ENCODE measurements around the gene ANKRD60.

Gene ANKRD60

GRCh38 chr20:58260006-58260405 lies 31.6 kb upstream of the ANKRD60 start:
- Histone ChIP-seq H3K27ac (ENCODE audit: low read depth, low read length) (no peak overlapping the region), H3K27me3 (ENCODE audit: control insufficient read depth in 1 of 2, insufficient read depth in 2 of 2, low read length in 2 of 2) (no peaks in the 10 kb centered on the region), H3K4me3 (ENCODE audit: low read depth in 1 of 2, low read length in 2 of 2) (no peak overlapping the region), H3K9me3 (ENCODE audit: low read length) (no peaks in the 10 kb centered on the region), H3K4me1 (ENCODE audit: insufficient read depth, low read length) (no peaks in the 10 kb centered on the region), H3K9ac (ENCODE audit: low read length) (no peak overlapping the region), H3K36me3 (ENCODE audit: insufficient read depth, low read length) (peaks cover 22% of the 10 kb centered on the region)

DNA sequence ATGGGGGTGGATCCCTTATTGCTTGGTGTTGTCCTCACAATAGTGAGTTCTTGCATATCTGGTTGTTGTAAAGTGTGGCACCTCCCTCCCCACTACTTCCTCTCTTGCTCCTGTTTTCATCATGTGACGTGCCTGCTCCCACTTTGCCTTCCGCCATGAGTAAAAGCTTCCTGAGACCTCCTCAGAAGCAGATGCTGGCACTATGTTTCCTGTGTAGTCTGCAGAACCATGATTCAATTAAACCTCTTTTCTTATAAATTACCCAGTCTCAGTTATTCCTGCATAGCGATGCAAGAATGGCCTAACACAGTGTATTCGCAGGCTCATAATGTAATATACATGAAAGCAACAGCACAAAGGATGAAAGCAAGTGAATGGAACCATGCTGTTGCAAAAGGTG lies 28.4 kb upstream of the ANKRD60 start:
- Histone ChIP-seq H3K9me3 (ENCODE audit: low read length) (no peaks in the 10 kb centered on the region), H3K36me3 (ENCODE audit: insufficient read depth, low read length) (no peaks in the 10 kb centered on the region), H3K4me1 (ENCODE audit: insufficient read depth, low read length) (no peaks in the 10 kb centered on the region), H3K4me3 (ENCODE audit: low read depth in 1 of 2, low read length in 2 of 2) (no peak overlapping the region), H3K9ac (ENCODE audit: low read length) (no peak overlapping the region), H3K27me3 (ENCODE audit: control insufficient read depth in 1 of 2, insufficient read depth in 2 of 2, low read length in 2 of 2) (no peaks in the 10 kb centered on the region), H3K27ac (ENCODE audit: low read depth, low read length) (no peak overlapping the region)

GRCh38 chr20:58256307-58256706 lies 27.9 kb upstream of the ANKRD60 start:
- no peaks in the 10 kb centered on the region for H3K4me1 ChIP-seq (ENCODE audit: insufficient read depth, low read length)
- H3K27me3 ChIP-seq (ENCODE audit: control insufficient read depth in 1 of 2, insufficient read depth in 2 of 2, low read length in 2 of 2) = no peaks in the 10 kb centered on the region
- no peak overlapping the region for H3K4me3 ChIP-seq (ENCODE audit: low read depth in 1 of 2, low read length in 2 of 2)

GRCh38 chr20:58254890-58255289 lies 26.4 kb upstream of the ANKRD60 start:
- Histone ChIP-seq H3K4me3 (ENCODE audit: low read depth in 1 of 2, low read length in 2 of 2) (no peak overlapping the region), H3K9ac (ENCODE audit: low read length) (no peak overlapping the region), H3K27ac (ENCODE audit: low read depth, low read length) (no peak overlapping the region), H3K4me1 (ENCODE audit: insufficient read depth, low read length) (no peaks in the 10 kb centered on the region), H3K27me3 (ENCODE audit: control insufficient read depth in 1 of 2, insufficient read depth in 2 of 2, low read length in 2 of 2) (no peaks in the 10 kb centered on the region), H3K9me3 (ENCODE audit: low read length) (no peaks in the 10 kb centered on the region), H3K36me3 (ENCODE audit: insufficient read depth, low read length) (peaks cover 15% of the 10 kb centered on the region)

More at GRCh38 chr20:58256307-58256706, 27.9 kb upstream of the ANKRD60 start:
- Histone ChIP-seq H3K9ac (ENCODE audit: low read length) (no peak overlapping the region), H3K27ac (ENCODE audit: low read depth, low read length) (no peak overlapping the region), H3K9me3 (ENCODE audit: low read length) (no peaks in the 10 kb centered on the region), H3K36me3 (ENCODE audit: insufficient read depth, low read length) (peaks cover under 1% of the 10 kb centered on the region)

DNA sequence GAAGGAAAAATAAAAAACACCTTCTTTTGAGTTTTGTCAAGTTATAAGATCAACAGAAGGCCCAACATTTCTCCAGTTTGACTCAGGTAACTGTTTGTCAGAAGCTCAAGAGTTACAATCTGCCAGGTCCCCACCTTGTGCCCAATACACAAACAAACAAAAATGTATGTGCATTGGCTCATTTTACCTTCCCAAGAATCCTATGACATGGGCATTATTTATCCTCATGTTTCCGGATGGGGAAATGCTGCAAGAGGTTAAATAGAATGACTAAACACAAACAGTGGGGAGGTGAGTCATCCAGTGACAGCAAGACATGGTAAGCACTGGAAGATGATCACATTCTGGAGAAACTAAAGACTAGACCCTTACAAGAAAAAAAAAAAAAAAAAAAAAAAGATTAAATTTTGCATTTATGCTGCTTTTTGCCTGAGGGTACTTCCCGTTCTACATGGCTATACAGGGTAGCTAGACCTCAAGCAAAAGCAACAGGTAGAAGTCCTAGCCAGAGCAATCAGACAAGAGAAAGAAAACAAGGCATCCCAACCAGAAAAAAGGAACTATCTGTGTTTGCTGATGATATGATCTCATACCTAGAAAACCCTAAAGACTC lies 23.6 kb upstream of the ANKRD60 start:
- Histone ChIP-seq H3K4me1 (ENCODE audit: insufficient read depth, low read length) (no peaks in the 10 kb centered on the region), H3K9me3 (ENCODE audit: low read length) (no peaks in the 10 kb centered on the region), H3K9ac (ENCODE audit: low read length) (no peak overlapping the region), H3K4me3 (ENCODE audit: low read depth in 1 of 2, low read length in 2 of 2) (no peak overlapping the region), H3K36me3 (ENCODE audit: insufficient read depth, low read length) (peaks cover 28% of the 10 kb centered on the region), H3K27ac (ENCODE audit: low read depth, low read length) (no peak overlapping the region), H3K27me3 (ENCODE audit: control insufficient read depth in 1 of 2, insufficient read depth in 2 of 2, low read length in 2 of 2) (no peaks in the 10 kb centered on the region)

DNA sequence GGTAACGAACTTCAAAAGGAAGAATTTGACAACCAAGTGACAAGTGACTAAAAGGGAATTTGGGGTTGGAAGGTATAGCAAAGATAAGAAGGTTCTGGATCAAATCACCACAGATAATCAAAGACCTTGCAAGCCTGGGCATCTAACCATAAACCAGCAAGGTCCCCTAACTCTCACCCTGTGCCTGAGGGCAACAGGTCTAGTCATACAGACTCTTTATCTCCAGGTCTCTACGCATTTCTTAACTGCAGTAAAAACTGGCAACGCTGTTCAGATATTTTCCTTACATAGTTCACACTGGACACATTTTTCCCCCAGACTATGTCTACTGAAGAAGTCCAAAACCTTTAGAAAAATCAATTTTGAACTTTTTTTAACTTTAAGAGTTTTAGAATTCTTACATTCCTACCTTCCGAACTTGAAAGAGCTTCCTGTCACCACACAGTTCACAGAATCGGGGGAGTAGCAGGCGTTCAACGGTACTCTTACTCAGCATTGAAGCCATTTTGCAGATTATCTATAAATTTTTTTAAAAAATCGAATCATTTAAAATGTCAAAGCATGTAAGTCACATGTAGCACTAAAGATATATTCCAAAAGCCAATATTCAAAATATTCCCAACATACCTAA lies 23.0 kb upstream of the ANKRD60 start:
- H3K4me1 ChIP-seq (ENCODE audit: insufficient read depth, low read length) = no peaks in the 10 kb centered on the region
- no peak overlapping the region for H3K4me3 ChIP-seq (ENCODE audit: low read depth in 1 of 2, low read length in 2 of 2)
- H3K9me3 ChIP-seq (ENCODE audit: low read length) = no peaks in the 10 kb centered on the region
- H3K27me3 ChIP-seq (ENCODE audit: control insufficient read depth in 1 of 2, insufficient read depth in 2 of 2, low read length in 2 of 2) = no peaks in the 10 kb centered on the region
- no peak overlapping the region for H3K9ac ChIP-seq (ENCODE audit: low read length)
- H3K27ac ChIP-seq (ENCODE audit: low read depth, low read length) = no peak overlapping the region
- peaks cover 35% of the 10 kb centered on the region for H3K36me3 ChIP-seq (ENCODE audit: insufficient read depth, low read length)

- no peak overlapping the region for H3K4me3 ChIP-seq (ENCODE audit: low read depth in 1 of 2, low read length in 2 of 2)
- no peak overlapping the region for H3K27ac ChIP-seq (ENCODE audit: low read depth, low read length)
- peaks cover 79% of the 10 kb centered on the region for H3K36me3 ChIP-seq (ENCODE audit: insufficient read depth, low read length)
These were observed 17.9 kb upstream of the ANKRD60 start for GRCh38 chr20:58246346-58246745.

DNA sequence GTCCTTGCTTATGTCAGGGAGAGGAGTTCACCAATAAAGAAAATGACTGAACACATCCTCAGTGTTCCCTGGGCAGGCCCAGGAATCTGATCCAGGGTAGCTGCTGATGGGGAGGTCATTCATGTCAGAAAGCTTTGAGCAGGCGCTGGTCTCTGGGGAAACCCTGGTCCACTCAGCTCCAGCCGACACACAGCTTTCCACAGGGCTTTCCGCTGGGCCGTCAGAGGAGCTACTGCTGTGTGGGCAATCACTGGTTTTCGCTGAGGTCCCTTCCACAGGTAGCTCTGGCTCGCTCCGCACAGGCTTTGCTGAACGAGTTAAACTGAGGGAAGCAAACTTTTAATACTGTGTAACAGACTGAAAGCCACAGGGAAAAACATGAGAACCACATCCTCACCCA lies 17.5 kb upstream of the ANKRD60 start:
- Histone ChIP-seq H3K4me1 (ENCODE audit: insufficient read depth, low read length) (no peaks in the 10 kb centered on the region), H3K27me3 (ENCODE audit: control insufficient read depth in 1 of 2, insufficient read depth in 2 of 2, low read length in 2 of 2) (no peaks in the 10 kb centered on the region), H3K9ac (ENCODE audit: low read length) (no peak overlapping the region), H3K27ac (ENCODE audit: low read depth, low read length) (no peak overlapping the region), H3K4me3 (ENCODE audit: low read depth in 1 of 2, low read length in 2 of 2) (no peak overlapping the region), H3K9me3 (ENCODE audit: low read length) (no peaks in the 10 kb centered on the region), H3K36me3 (ENCODE audit: insufficient read depth, low read length) (peaks cover 78% of the 10 kb centered on the region)

More at GRCh38 chr20:58246346-58246745, 17.9 kb upstream of the ANKRD60 start:
- no peaks in the 10 kb centered on the region for H3K9me3 ChIP-seq (ENCODE audit: low read length)
- no peaks in the 10 kb centered on the region for H3K4me1 ChIP-seq (ENCODE audit: insufficient read depth, low read length)
- H3K27me3 ChIP-seq (ENCODE audit: control insufficient read depth in 1 of 2, insufficient read depth in 2 of 2, low read length in 2 of 2) = no peaks in the 10 kb centered on the region
- no peak overlapping the region for H3K9ac ChIP-seq (ENCODE audit: low read length)

DNA sequence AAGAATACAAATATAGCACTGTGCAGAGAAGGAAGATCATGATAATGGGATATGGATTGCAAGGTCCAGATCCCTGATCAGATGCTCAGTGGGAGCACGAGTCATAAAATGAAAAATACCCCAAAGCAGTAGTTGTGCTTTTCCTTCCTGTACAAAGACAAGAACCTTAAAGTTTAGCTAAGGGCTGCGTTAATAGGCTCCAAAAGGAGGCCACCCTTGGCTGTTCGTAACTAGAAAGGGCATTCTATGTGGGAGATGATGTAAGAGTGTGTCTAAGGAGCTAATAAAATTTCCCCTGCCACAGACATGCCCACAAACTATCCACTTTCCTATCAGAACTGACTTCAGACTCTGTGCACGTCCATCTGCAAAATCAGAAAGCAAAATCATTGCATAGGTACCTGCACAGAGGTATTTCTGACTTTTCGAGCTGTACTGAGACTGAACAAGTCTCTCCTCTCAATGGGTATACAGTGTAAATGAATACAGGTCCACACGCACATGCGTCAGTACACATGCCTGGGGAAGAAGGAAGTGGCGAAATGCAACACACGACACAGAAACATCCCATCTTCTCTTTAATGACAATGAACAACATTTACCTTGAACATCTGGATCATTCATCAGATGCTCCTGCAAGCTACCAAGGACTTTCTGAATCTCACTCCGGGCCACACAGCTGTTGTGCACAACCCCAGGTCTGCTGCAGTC lies 16.9 kb upstream of the ANKRD60 start:
- Histone ChIP-seq H3K27ac (ENCODE audit: low read depth, low read length) (no peak overlapping the region), H3K9ac (ENCODE audit: low read length) (no peak overlapping the region), H3K4me1 (ENCODE audit: insufficient read depth, low read length) (no peaks in the 10 kb centered on the region), H3K27me3 (ENCODE audit: control insufficient read depth in 1 of 2, insufficient read depth in 2 of 2, low read length in 2 of 2) (no peaks in the 10 kb centered on the region), H3K4me3 (ENCODE audit: low read depth in 1 of 2, low read length in 2 of 2) (no peak overlapping the region), H3K36me3 (ENCODE audit: insufficient read depth, low read length) (peaks cover 77% of the 10 kb centered on the region), H3K9me3 (ENCODE audit: low read length) (no peaks in the 10 kb centered on the region)

DNA sequence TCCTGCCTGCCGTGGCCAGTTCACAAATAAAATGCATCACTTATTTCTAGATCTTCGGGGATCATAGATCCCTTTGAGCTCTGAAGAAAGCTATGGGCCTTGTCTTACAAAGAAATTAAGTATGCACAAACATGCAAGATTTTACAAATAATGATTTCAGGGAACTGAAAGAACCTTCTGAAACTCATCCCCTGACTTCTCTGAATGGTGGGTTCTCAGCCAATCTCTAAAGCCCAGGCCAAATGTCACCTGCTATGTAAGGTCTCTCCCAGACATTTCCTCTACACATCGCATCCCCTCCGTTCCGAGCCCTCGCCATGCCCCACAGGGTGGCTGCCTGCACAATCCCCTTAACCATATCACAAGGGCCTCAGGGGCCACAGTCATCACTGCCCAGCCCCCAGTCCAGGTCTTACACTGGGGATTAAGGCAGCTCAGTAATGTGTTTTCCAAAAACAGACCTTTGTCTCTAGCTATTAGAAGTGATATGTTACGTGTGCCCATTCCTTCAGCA lies 16.1 kb upstream of the ANKRD60 start:
- no peak overlapping the region for H3K27ac ChIP-seq (ENCODE audit: low read depth, low read length)
- no peaks in the 10 kb centered on the region for H3K27me3 ChIP-seq (ENCODE audit: control insufficient read depth in 1 of 2, insufficient read depth in 2 of 2, low read length in 2 of 2)
- H3K4me1 ChIP-seq (ENCODE audit: insufficient read depth, low read length) = no peaks in the 10 kb centered on the region
- H3K9ac ChIP-seq (ENCODE audit: low read length) = no peak overlapping the region
- no peaks in the 10 kb centered on the region for H3K9me3 ChIP-seq (ENCODE audit: low read length)
- peaks cover 75% of the 10 kb centered on the region for H3K36me3 ChIP-seq (ENCODE audit: insufficient read depth, low read length)
- H3K4me3 ChIP-seq (ENCODE audit: low read depth in 1 of 2, low read length in 2 of 2) = no peak overlapping the region

DNA sequence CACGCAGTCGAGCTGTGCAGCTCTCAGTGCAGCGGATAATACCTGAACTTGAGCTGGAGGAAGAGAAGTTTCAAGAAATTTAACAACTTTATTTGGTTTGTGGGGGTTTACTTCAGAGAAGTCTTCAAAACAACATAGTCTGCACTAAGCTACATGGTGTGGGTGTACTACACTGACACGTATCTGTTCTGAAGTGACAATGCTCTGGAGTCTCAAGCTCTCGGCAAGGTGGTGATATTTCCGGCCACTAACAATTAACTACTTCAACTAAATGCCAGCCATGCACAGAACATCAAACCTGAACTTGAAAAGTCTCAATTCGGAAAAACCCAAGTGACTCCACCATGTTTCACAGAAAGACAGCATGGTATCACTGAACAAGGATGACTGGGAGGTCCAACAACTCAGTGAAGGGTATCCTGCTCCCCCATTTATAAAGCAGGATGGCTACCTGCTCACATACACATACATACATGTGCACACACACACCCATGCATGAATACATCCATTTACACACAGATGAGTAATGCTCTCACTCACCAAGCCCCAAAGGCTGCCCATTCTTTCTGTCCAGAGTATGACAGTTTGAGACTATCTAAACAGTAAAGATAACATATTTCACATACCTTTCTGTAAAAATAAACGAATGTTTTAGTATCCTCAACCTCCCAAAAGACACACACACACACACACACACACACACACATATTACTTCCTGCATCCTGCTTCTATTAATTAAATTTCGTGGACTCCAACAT lies 15.4 kb upstream of the ANKRD60 start:
- no peaks in the 10 kb centered on the region for H3K4me1 ChIP-seq (ENCODE audit: insufficient read depth, low read length)
- H3K27me3 ChIP-seq (ENCODE audit: control insufficient read depth in 1 of 2, insufficient read depth in 2 of 2, low read length in 2 of 2) = no peaks in the 10 kb centered on the region
- no peak overlapping the region for H3K4me3 ChIP-seq (ENCODE audit: low read depth in 1 of 2, low read length in 2 of 2)
- H3K9ac ChIP-seq (ENCODE audit: low read length) = no peak overlapping the region
- H3K27ac ChIP-seq (ENCODE audit: low read depth, low read length) = no peak overlapping the region
- no peaks in the 10 kb centered on the region for H3K9me3 ChIP-seq (ENCODE audit: low read length)
- H3K36me3 ChIP-seq (ENCODE audit: insufficient read depth, low read length) = peaks cover 79% of the 10 kb centered on the region

Measured in muscle layer of colon (tissue), 2 donors.